Forelimb muscle (tissue), 1 donor: Measurements from ENCODE around the gene LRRK2. TPM values are rescaled to one million over a fixed set of nuclear protein-coding genes. Genes with fewer than 3 reads are reported as not detected.
"Not testable (repeated sequence)": the region's sequence is repeated elsewhere in the genome, so short reads cannot be mapped to it uniquely, and the experiment has no call there.

Source experiments
- DNase-seq: peaks from one replicate; pipeline ENCODE4 v3.0.0-alpha.2; 2013; ENCODE audit warnings: low read depth
- polyA plus RNA-seq: library from polyadenylated mRNA; unstranded; fragments of 120-200 nt; gene quantifications from one replicate; pipeline ENCODE4 v1.2.1, GENCODE V29; 2013; ENCODE audit not compliant: insufficient read length

LRRK2 gene
- polyA plus RNA-seq, 1 donor = 4.5 TPM

GRCh38 chr12:40248034-40248433 is 23.2 kb downstream of the LRRK2 start:
- no peak for DNase-seq

GRCh38 chr12:40248585-40249297 is 23.9 kb downstream of the LRRK2 start:
- no peak for DNase-seq

- DNase-seq = not testable (repeated sequence)
Observed at GRCh38 chr12:40250652-40251051, 25.9 kb downstream of the LRRK2 start.

GRCh38 chr12:40253936-40254335 is 29.1 kb downstream of the LRRK2 start:
- no peak for DNase-seq

GRCh38 chr12:40254455-40255085 is 29.8 kb downstream of the LRRK2 start:
- DNase-seq = no peak

GRCh38 chr12:40258371-40258770 is 33.6 kb downstream of the LRRK2 start:
- no peak for DNase-seq

- no peak for DNase-seq
Observed at GRCh38 chr12:40261937-40262336, 37.1 kb downstream of the LRRK2 start.

- DNase-seq = no peak
Observed at GRCh38 chr12:40262657-40263056, 37.9 kb downstream of the LRRK2 start.

GRCh38 chr12:40263616-40264409 is 39.0 kb downstream of the LRRK2 start:
- no peak for DNase-seq

- DNase-seq = no peak
Observed at GRCh38 chr12:40271981-40272664, 47.3 kb downstream of the LRRK2 start.

- no peak for DNase-seq
Observed at GRCh38 chr12:40281791-40282364, 57.1 kb downstream of the LRRK2 start.

- DNase-seq = no peak
Observed at GRCh38 chr12:40286583-40286982, 61.8 kb downstream of the LRRK2 start.

GRCh38 chr12:40287369-40287975 is 62.7 kb downstream of the LRRK2 start:
- no peak for DNase-seq

GRCh38 chr12:40292788-40293429 is 68.1 kb downstream of the LRRK2 start:
- DNase-seq = no peak

GRCh38 chr12:40298341-40298740 is 73.5 kb downstream of the LRRK2 start:
- no peak for DNase-seq

GRCh38 chr12:40300490-40300889 is 75.7 kb downstream of the LRRK2 start:
- DNase-seq = no peak

- DNase-seq = no peak
Observed at GRCh38 chr12:40309001-40309400, 84.2 kb downstream of the LRRK2 start.

GRCh38 chr12:40310211-40310610 is 85.4 kb downstream of the LRRK2 start:
- DNase-seq = no peak

GRCh38 chr12:40312196-40312595 is 87.4 kb downstream of the LRRK2 start:
- DNase-seq = no peak

GRCh38 chr12:40312982-40313576 is 88.3 kb downstream of the LRRK2 start:
- no peak for DNase-seq
